K562 (cell line): Measurements from ENCODE around the gene NELFA. TPM values are rescaled to one million over a fixed set of nuclear protein-coding genes. Genes with fewer than 3 reads are reported as not detected.

Experiments used
- ATAC-seq: fragments of 200-7000 bp; cut with Tn5 transposase; 3 replicates; pipeline ENCODE4 v1.9.1; 2020; ENCODE audit warnings: moderate library complexity
- BruUV-seq: library from RNA; stranded (reverse); fragments of 400-500 nt; replicated peaks from 2 replicates; lab custom pipeline; 2021; lab: Mats Ljungman, UMichigan
- CTCF ChIA-PET: fragments of 300-600 bp; formaldehyde crosslinking; extraction: SDS; loops from one replicate; lab custom pipeline; 2021; ENCODE audit warnings: low intra/inter-chr PET ratio; lab: Yijun Ruan, JAX
- POLR2A ChIA-PET: fragments of 300-600, 350-650 bp; sonication (Branson Sonifier 250); formaldehyde crosslinking; extraction: SDS; loops from one replicate; lab custom pipeline; 2021; ENCODE audit warnings: antibody characterized with exemption, inconsistent platforms; lab: Yijun Ruan, JAX
- DNase-seq, 4 experiments: peaks; one replicate each; pipeline versions ENCODE4 v3.0.0 to v3.0.0-alpha.2; 2011 to 2018; ENCODE audit warnings: low spot score in 3 of 4, mixed read lengths in 3 of 4; ENCODE audit errors: extremely low read depth in 1 of 4
- FAIRE-seq: peaks from 2 replicates; lab custom pipeline; 2011; peaks lifted over from hg19 to GRCh38; lab: Jason Lieb, UNC
- H2AFZ ChIP-seq: 2 replicates; pipeline ENCODE4 v1.6.0; 2011; ENCODE audit warnings: low read depth, low read length, control low read depth, inconsistent platforms
- H3K27ac ChIP-seq: fragments of 200-600 bp; 3 replicates; pipeline ENCODE4 v1.8.0; 2011; ENCODE audit warnings: low read depth, mild to moderate bottlenecking, control low read depth, inconsistent platforms, low read length, moderate library complexity, mixed read lengths; ENCODE audit errors: extremely low read depth
- H3K27me3 ChIP-seq, 2 experiments: fragments of 300-600 bp in 1 of 2; 2 replicates in 1 of 2; 3 replicates in 1 of 2; pipeline versions ENCODE4 v1.6.0 to v1.8.0; 2011; ENCODE audit warnings: inconsistent platforms in 2 of 2, low read length in 2 of 2, mild to moderate bottlenecking in 1 of 2, mixed read lengths in 1 of 2, moderate library complexity in 1 of 2; ENCODE audit not compliant: control insufficient read depth in 2 of 2, insufficient read depth in 2 of 2
- H3K36me3 ChIP-seq: fragments of 300-600 bp; 3 replicates; pipeline ENCODE4 v1.8.0; 2011; ENCODE audit warnings: mild to moderate bottlenecking, low read length, inconsistent platforms; ENCODE audit not compliant: control insufficient read depth, insufficient read depth
- H3K4me1 ChIP-seq, 2 experiments: fragments of 200-600 bp in 1 of 2; replicated peaks in 1 of 2; 2 replicates in 1 of 2; 3 replicates in 1 of 2; pipeline versions ENCODE4 v1.5.1 to v1.8.0; 2011; ENCODE audit warnings: inconsistent platforms in 2 of 2, low read length in 2 of 2, mild to moderate bottlenecking in 1 of 2, mixed read lengths in 1 of 2, moderate library complexity in 1 of 2; ENCODE audit not compliant: control insufficient read depth in 2 of 2, insufficient read depth in 2 of 2
- H3K4me2 ChIP-seq: 2 replicates; pipeline ENCODE4 v1.6.1; 2011; ENCODE audit warnings: low read length, control low read depth, inconsistent platforms, mixed read lengths; ENCODE audit not compliant: insufficient read depth
- H3K4me3 ChIP-seq: fragments of 200-600 bp; sonication (generic), shearing (Covaris generic); 2 replicates; pipeline ENCODE4 v1.5.1; 2016; ENCODE audit warnings: control low read depth, inconsistent platforms
- H3K79me2 ChIP-seq: fragments of 200-600 bp; 3 replicates; pipeline ENCODE4 v1.8.0; 2011; ENCODE audit warnings: low read length, inconsistent platforms; ENCODE audit not compliant: control insufficient read depth, insufficient read depth
- H3K9ac ChIP-seq, 2 experiments: 2 replicates each; pipeline versions ENCODE4 v1.6.0 to v1.6.1; 2011; ENCODE audit warnings: low read depth in 2 of 2, low read length in 2 of 2, control low read depth in 1 of 2, inconsistent platforms in 1 of 2, mild to moderate bottlenecking in 1 of 2, mixed read lengths in 1 of 2; ENCODE audit not compliant: insufficient read depth in 1 of 2
- H3K9me1 ChIP-seq: one replicate; pipeline ENCODE4 v1.6.0; 2011; ENCODE audit warnings: inconsistent platforms, mild to moderate bottlenecking, low read length, moderate library complexity; ENCODE audit not compliant: control insufficient read depth, insufficient read depth
- H3K9me3 ChIP-seq: replicated peaks from 2 replicates; pipeline ENCODE4 v1.5.1; 2011; ENCODE audit warnings: low read depth, low read length, inconsistent platforms; ENCODE audit not compliant: control insufficient read depth, insufficient read depth
- H4K20me1 ChIP-seq: replicated peaks from 2 replicates; pipeline ENCODE4 v1.6.1; 2011; ENCODE audit warnings: low read length, inconsistent platforms, mixed read lengths; ENCODE audit not compliant: control insufficient read depth, insufficient read depth
- EP300 ChIP-seq: IDR thresholded peaks from 2 replicates; pipeline ENCODE4 v1.6.1; 2012; ENCODE audit warnings: low read length, improper control_type of control experiment
- FOXJ3 ChIP-seq: sonication (generic); formaldehyde crosslinking; IDR thresholded peaks from 2 replicates; pipeline ENCODE4 v1.4.0; 2020; ENCODE audit warnings: mild to moderate bottlenecking, missing genetic modification reagents
- SP1 ChIP-seq: sonication (generic); formaldehyde crosslinking; IDR thresholded peaks from 2 replicates; pipeline ENCODE4 v1.8.1; 2022; ENCODE audit warnings: mild to moderate bottlenecking, missing genetic modification reagents
- TFAM ChIP-seq: fragments of 250-450 bp; sonication (Bioruptor Pico); conservative IDR thresholded peaks from 2 replicates; pipeline ENCODE4 v1.5.0; 2021; ENCODE audit warnings: mild to moderate bottlenecking, moderate library complexity
- XRCC5 ChIP-seq: fragments of 200-400 bp; formaldehyde crosslinking; IDR thresholded peaks from 2 replicates; pipeline ENCODE4 v1.6.1; 2017; ENCODE audit warnings: low read depth, mild to moderate bottlenecking, low read length
- WGBS: fragments of 100-300 bp; shearing (Covaris generic); methylation state at CpG from one replicate; pipeline ENCODE4 v1.1.6; 2016; ENCODE audit warnings: low coverage, mixed read lengths; ENCODE audit not compliant: insufficient coverage; ENCODE audit errors: missing lambda C conversion rate; 5-methylcytosine and 5-hydroxymethylcytosine counted together
- in situ Hi-C: fragments of 300-500 bp; cut with MboI; formaldehyde crosslinking; loops from 4 replicates; pipeline ENCODE4 v1.15.0; 2018; ENCODE audit warnings: inconsistent platforms, mixed read lengths
- intact Hi-C: fragments of 100-400 bp; cut with micrococcal nuclease; formaldehyde crosslinking; loops from 2 replicates; pipeline ENCODE4 v1.14.2; 2022
- polyA plus RNA-seq, 8 experiments: library from polyadenylated mRNA; depleted of rRNA in 4 of 8; stranded (reverse) in 5 of 8; unstranded in 3 of 8; fragments of >200 nt; fragmentation: Nextera tagmentation in 2 of 8; fragmentation: Illumina TruSeq in 1 of 8; extraction: Ambion mirVana in 2 of 8; extraction: Trizol in 1 of 8; gene quantifications; 2 replicates each; pipeline versions ENCODE4 v1.2.1 to v1.2.3, GENCODE V29; 2011 to 2014; ENCODE audit warnings: inconsistent platforms in 1 of 8, missing spikeins in 1 of 8
- total RNA-seq, 7 experiments: library from RNA; depleted of rRNA in 6 of 7; stranded (reverse); fragments of >200 nt in 6 of 7; fragmentation: Illumina TruSeq in 2 of 7; extraction: Trizol in 2 of 7; gene quantifications; 2 replicates each; pipeline versions ENCODE4 v1.2.1 to v1.2.3, GENCODE V29; 2011 to 2021; ENCODE audit warnings: low replicate concordance in 1 of 7
- TF ChIP-seq, protein P1 (sequence below): IDR thresholded peaks from 3 replicates; pipeline ENCODE4 v1.6.1; 2011; ENCODE audit warnings: borderline replicate concordance, mild to moderate bottlenecking; ENCODE audit not compliant: insufficient read length, insufficient read depth
- TF ChIP-seq, protein P2 (sequence below): fragments of 450-650 bp; IDR thresholded peaks from 2 replicates; pipeline ENCODE4 v1.6.1; 2016; ENCODE audit warnings: mild to moderate bottlenecking, moderate library complexity
- TF ChIP-seq, protein P3 (sequence below): sonication (generic); formaldehyde crosslinking; IDR thresholded peaks from 2 replicates; pipeline ENCODE4 v1.8.1; 2023; ENCODE audit warnings: mild to moderate bottlenecking, missing genetic modification reagents, moderate library complexity

The NELFA gene
- total and polyA plus RNA-seq, 9 of the 15 experiments (the other 6 are each of a cell fraction or from before 2014, with no cell fraction given): 0.76 to 59.6 (median 14.8) TPM

DNA sequence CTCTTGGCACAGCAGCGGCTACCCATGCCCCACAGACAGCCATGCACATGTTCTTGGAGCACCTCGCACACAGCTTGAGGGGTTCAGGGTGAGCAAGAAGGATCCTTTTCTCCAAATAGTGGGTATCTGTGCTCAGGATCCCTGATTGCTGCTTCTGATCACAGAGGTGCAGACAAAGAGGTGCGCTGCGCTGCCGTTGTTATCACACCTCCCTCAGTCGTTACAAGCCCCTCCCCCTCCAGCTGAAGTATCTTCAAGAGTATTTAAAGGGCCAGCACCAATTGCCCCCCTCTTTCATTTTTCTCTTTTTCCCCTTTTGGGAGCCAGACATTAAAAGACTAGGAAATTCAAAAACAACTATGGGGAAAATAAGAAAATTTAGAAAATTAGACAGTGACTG lies 44.3 kb downstream of the NELFA start:
- Histone ChIP-seq H2AFZ (no peak overlapping the region), H3K4me1 (peaks cover 10 to 14% of the 10 kb centered on the region in 2 experiments; a peak in 4 of 5 replicates), H3K9ac (peak overlapping the region in 1 of 2 experiments; percentile 8; a peak in 1 of 4 replicates), H3K4me2 (peak overlapping the region; percentile 19; the same call in 1 of the 2 replicates), H3K79me2 (peaks cover 14% of the 10 kb centered on the region), H3K27me3 (no peaks in the 10 kb centered on the region), H3K36me3 (peaks cover 85% of the 10 kb centered on the region), H3K9me1 (no peaks in the 10 kb centered on the region), H3K27ac (peak overlapping the region; percentile 1; the same call in 1 of the 3 replicates), H4K20me1 (0 out of 2 replicates have a peak, but pooled peaks cover 4% of the 10 kb centered on the region), H3K9me3 (no peaks in the 10 kb centered on the region), H3K4me3 (no peak overlapping the region)
- in situ Hi-C loops: no loop called here
- DNase-seq (peak; percentile 47 to 74 (median 54)), FAIRE-seq (peak; percentile 84), ATAC-seq (peak; percentile 89)
- 13% methylated on average over 6 of the region's 6 CpGs for WGBS
- ChIA-PET CTCF (no interaction called here), POLR2A (interaction anchor here (0.7 to 1.2 kb wide), 4 partner anchors 8 to 1272 kb away, joined by 3 to 5 read pairs (median 4); no protein-coding TSS in a partner anchor)
- intact Hi-C loops: no loop called here
- BruUV-seq: no TSS peak
- TF ChIP-seq XRCC5 (no peak), EP300 (peak; percentile 9; the same call in 1 of the 2 replicates), TFAM (no peak), SP1 (CRISPR knock-in tag) (no peak; the same call in 1 of the 2 replicates), FOXJ3 (CRISPR knock-in tag) (no peak)
- TF ChIP-seq, protein P1, sequence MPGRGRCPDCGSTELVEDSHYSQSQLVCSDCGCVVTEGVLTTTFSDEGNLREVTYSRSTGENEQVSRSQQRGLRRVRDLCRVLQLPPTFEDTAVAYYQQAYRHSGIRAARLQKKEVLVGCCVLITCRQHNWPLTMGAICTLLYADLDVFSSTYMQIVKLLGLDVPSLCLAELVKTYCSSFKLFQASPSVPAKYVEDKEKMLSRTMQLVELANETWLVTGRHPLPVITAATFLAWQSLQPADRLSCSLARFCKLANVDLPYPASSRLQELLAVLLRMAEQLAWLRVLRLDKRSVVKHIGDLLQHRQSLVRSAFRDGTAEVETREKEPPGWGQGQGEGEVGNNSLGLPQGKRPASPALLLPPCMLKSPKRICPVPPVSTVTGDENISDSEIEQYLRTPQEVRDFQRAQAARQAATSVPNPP: no peak
- TF ChIP-seq, protein P2, sequence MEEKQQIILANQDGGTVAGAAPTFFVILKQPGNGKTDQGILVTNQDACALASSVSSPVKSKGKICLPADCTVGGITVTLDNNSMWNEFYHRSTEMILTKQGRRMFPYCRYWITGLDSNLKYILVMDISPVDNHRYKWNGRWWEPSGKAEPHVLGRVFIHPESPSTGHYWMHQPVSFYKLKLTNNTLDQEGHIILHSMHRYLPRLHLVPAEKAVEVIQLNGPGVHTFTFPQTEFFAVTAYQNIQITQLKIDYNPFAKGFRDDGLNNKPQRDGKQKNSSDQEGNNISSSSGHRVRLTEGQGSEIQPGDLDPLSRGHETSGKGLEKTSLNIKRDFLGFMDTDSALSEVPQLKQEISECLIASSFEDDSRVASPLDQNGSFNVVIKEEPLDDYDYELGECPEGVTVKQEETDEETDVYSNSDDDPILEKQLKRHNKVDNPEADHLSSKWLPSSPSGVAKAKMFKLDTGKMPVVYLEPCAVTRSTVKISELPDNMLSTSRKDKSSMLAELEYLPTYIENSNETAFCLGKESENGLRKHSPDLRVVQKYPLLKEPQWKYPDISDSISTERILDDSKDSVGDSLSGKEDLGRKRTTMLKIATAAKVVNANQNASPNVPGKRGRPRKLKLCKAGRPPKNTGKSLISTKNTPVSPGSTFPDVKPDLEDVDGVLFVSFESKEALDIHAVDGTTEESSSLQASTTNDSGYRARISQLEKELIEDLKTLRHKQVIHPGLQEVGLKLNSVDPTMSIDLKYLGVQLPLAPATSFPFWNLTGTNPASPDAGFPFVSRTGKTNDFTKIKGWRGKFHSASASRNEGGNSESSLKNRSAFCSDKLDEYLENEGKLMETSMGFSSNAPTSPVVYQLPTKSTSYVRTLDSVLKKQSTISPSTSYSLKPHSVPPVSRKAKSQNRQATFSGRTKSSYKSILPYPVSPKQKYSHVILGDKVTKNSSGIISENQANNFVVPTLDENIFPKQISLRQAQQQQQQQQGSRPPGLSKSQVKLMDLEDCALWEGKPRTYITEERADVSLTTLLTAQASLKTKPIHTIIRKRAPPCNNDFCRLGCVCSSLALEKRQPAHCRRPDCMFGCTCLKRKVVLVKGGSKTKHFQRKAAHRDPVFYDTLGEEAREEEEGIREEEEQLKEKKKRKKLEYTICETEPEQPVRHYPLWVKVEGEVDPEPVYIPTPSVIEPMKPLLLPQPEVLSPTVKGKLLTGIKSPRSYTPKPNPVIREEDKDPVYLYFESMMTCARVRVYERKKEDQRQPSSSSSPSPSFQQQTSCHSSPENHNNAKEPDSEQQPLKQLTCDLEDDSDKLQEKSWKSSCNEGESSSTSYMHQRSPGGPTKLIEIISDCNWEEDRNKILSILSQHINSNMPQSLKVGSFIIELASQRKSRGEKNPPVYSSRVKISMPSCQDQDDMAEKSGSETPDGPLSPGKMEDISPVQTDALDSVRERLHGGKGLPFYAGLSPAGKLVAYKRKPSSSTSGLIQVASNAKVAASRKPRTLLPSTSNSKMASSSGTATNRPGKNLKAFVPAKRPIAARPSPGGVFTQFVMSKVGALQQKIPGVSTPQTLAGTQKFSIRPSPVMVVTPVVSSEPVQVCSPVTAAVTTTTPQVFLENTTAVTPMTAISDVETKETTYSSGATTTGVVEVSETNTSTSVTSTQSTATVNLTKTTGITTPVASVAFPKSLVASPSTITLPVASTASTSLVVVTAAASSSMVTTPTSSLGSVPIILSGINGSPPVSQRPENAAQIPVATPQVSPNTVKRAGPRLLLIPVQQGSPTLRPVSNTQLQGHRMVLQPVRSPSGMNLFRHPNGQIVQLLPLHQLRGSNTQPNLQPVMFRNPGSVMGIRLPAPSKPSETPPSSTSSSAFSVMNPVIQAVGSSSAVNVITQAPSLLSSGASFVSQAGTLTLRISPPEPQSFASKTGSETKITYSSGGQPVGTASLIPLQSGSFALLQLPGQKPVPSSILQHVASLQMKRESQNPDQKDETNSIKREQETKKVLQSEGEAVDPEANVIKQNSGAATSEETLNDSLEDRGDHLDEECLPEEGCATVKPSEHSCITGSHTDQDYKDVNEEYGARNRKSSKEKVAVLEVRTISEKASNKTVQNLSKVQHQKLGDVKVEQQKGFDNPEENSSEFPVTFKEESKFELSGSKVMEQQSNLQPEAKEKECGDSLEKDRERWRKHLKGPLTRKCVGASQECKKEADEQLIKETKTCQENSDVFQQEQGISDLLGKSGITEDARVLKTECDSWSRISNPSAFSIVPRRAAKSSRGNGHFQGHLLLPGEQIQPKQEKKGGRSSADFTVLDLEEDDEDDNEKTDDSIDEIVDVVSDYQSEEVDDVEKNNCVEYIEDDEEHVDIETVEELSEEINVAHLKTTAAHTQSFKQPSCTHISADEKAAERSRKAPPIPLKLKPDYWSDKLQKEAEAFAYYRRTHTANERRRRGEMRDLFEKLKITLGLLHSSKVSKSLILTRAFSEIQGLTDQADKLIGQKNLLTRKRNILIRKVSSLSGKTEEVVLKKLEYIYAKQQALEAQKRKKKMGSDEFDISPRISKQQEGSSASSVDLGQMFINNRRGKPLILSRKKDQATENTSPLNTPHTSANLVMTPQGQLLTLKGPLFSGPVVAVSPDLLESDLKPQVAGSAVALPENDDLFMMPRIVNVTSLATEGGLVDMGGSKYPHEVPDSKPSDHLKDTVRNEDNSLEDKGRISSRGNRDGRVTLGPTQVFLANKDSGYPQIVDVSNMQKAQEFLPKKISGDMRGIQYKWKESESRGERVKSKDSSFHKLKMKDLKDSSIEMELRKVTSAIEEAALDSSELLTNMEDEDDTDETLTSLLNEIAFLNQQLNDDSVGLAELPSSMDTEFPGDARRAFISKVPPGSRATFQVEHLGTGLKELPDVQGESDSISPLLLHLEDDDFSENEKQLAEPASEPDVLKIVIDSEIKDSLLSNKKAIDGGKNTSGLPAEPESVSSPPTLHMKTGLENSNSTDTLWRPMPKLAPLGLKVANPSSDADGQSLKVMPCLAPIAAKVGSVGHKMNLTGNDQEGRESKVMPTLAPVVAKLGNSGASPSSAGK: peak; percentile 28; the same call in 1 of the 2 replicates
- TF ChIP-seq, protein P3, sequence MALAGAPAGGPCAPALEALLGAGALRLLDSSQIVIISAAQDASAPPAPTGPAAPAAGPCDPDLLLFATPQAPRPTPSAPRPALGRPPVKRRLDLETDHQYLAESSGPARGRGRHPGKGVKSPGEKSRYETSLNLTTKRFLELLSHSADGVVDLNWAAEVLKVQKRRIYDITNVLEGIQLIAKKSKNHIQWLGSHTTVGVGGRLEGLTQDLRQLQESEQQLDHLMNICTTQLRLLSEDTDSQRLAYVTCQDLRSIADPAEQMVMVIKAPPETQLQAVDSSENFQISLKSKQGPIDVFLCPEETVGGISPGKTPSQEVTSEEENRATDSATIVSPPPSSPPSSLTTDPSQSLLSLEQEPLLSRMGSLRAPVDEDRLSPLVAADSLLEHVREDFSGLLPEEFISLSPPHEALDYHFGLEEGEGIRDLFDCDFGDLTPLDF (CRISPR knock-in tag): no peak
